Measurements from ENCODE around the gene PLA2G15. TPM values are rescaled to one million over a fixed set of nuclear protein-coding genes. Genes with fewer than 3 reads are reported as not detected.

Gene PLA2G15
- total and polyA plus RNA-seq, 2 of the 13 experiments (the other 11 are each of a cell fraction or from before 2014, with no cell fraction given): 14.4 to 23.7 TPM

GRCh38 chr16:68235108-68235886 is 9.9 kb upstream of the PLA2G15 start (continued):
- TF ChIP-seq ZNF891 (CRISPR knock-in tag; IDR thresholded peaks at IDR 0.05): peak; percentile 82; the same call in 1 of the 2 replicates
- no peak; the same call in 1 of the 2 replicates for TF ChIP-seq ZNF138 (CRISPR knock-in tag; IDR thresholded peaks at IDR 0.05; ENCODE audit: low read depth)
- TF ChIP-seq MTF2 (CRISPR knock-in tag; IDR thresholded peaks at IDR 0.05; ENCODE audit: borderline replicate concordance): peak; percentile 91
- TF ChIP-seq AHDC1 (CRISPR knock-in tag; IDR thresholded peaks at IDR 0.05; ENCODE audit: borderline replicate concordance): peak; percentile 49
- TF ChIP-seq RBAK (CRISPR knock-in tag; IDR thresholded peaks at IDR 0.05): no peak; the same call in 1 of the 2 replicates
- TF ChIP-seq MXD1 (CRISPR knock-in tag; IDR thresholded peaks at IDR 0.05): peak; percentile 38; the same call in 1 of the 2 replicates
- TF ChIP-seq ZNF274 (CRISPR knock-in tag; IDR thresholded peaks at IDR 0.05): no peak
- no peak for TF ChIP-seq GMEB2 (CRISPR knock-in tag; IDR thresholded peaks at IDR 0.05; ENCODE audit: low read depth)
- TF ChIP-seq SAP130 (CRISPR knock-in tag; IDR thresholded peaks at IDR 0.05; ENCODE audit: low read depth): peak; percentile 14; the same call in 1 of the 2 replicates
- 0 out of 2 replicates have a peak, but pooled peaks have one; percentile 7 for TF ChIP-seq ZNF224 (CRISPR knock-in tag; IDR thresholded peaks at IDR 0.05)
- 0 out of 2 replicates have a peak, but pooled peaks have one; percentile 21 for TF ChIP-seq ZBTB26 (CRISPR knock-in tag; IDR thresholded peaks at IDR 0.05; ENCODE audit: borderline replicate concordance)
- TF ChIP-seq KLF15 (CRISPR knock-in tag; IDR thresholded peaks at IDR 0.05; ENCODE audit: borderline replicate concordance): 0 out of 2 replicates have a peak, but pooled peaks have one; percentile 57
- TF ChIP-seq ZBTB33 (CRISPR knock-in tag; IDR thresholded peaks at IDR 0.05): no peak
- no peak for TF ChIP-seq CEBPG (CRISPR knock-in tag; IDR thresholded peaks at IDR 0.05)
- TF ChIP-seq PHF20 (CRISPR knock-in tag; IDR thresholded peaks at IDR 0.05): 0 out of 2 replicates have a peak, but pooled peaks have one; percentile 36
- TF ChIP-seq ZNF674 (CRISPR knock-in tag; IDR thresholded peaks at IDR 0.05; ENCODE audit: low read depth): 0 out of 2 replicates have a peak, but pooled peaks have one; percentile 25
- no peak for TF ChIP-seq POLR2AphosphoS2 (IDR thresholded peaks at IDR 0.05; ENCODE audit: low read depth, low read length)
- 0 out of 2 replicates have a peak, but pooled peaks have one; percentile 22 for TF ChIP-seq GZF1 (CRISPR knock-in tag; IDR thresholded peaks at IDR 0.05)

Data from HepG2 (cell line).